ENCODE results near the gene BRINP1.

DNA sequence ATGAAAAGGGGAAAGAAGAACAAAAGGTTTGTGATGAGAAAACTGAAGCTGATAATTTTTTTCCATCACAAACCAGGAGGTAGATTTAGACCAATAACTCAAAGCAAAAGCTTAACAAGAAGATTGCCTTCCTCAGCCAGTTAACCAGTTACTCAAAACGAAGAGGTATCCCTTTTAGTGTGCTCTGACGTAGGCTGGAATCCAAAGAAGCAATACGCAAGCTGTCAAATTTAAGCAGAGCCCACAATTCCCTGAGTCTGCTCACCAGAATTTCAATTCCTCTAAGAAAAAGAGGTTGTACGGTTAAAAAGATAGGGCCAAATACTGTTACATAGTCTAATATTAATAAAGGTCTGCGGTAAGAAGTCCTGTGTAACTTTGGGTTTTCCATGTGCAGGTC, 61.8 kb downstream of the BRINP1 start:
- TF ChIP-seq EP300 (IDR thresholded peaks at IDR 0.05): no peak
- TF ChIP-seq, protein P1, sequence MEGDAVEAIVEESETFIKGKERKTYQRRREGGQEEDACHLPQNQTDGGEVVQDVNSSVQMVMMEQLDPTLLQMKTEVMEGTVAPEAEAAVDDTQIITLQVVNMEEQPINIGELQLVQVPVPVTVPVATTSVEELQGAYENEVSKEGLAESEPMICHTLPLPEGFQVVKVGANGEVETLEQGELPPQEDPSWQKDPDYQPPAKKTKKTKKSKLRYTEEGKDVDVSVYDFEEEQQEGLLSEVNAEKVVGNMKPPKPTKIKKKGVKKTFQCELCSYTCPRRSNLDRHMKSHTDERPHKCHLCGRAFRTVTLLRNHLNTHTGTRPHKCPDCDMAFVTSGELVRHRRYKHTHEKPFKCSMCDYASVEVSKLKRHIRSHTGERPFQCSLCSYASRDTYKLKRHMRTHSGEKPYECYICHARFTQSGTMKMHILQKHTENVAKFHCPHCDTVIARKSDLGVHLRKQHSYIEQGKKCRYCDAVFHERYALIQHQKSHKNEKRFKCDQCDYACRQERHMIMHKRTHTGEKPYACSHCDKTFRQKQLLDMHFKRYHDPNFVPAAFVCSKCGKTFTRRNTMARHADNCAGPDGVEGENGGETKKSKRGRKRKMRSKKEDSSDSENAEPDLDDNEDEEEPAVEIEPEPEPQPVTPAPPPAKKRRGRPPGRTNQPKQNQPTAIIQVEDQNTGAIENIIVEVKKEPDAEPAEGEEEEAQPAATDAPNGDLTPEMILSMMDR (IDR thresholded peaks at IDR 0.05): no peak
- no peak for TF ChIP-seq POLR2A (IDR thresholded peaks at IDR 0.05)

Measured in tibial nerve (tissue), 4 donors.